Neural cell (in vitro differentiated cells): ENCODE results near the gene IFT122. TPM values are rescaled to one million over a fixed set of nuclear protein-coding genes. Genes with fewer than 3 reads are reported as not detected.

Source experiments
- H2AFZ ChIP-seq: fragments of 200-600, 300-800 bp; sonication (generic), shearing (Covaris generic); 2 replicates; pipeline ENCODE4 v1.6.0; 2014; ENCODE audit warnings: low read depth, mild to moderate bottlenecking, antibody characterized with exemption, low read length, moderate library complexity
- H3F3A ChIP-seq: fragments of 200-600 bp; shearing (Covaris generic); 2 replicates; pipeline ENCODE4 v1.6.1; 2016; ENCODE audit warnings: mild to moderate bottlenecking, moderate library complexity, mixed read lengths, antibody characterized with exemption, low read length; ENCODE audit not compliant: insufficient read depth, poor library complexity, severe bottlenecking
- H3K27ac ChIP-seq: fragments of 200-600, 300-800 bp; sonication (generic), shearing (Covaris generic); 2 replicates; pipeline ENCODE4 v1.5.1; 2014; ENCODE audit warnings: mild to moderate bottlenecking, low read length, moderate library complexity
- H3K27me3 ChIP-seq: fragments of 300-800, 200-600 bp; sonication (generic), shearing (Covaris generic); 2 replicates; pipeline ENCODE4 v1.6.0; 2014; ENCODE audit warnings: mild to moderate bottlenecking, low read depth, low read length, moderate library complexity; ENCODE audit not compliant: insufficient read depth
- H3K36me3 ChIP-seq: fragments of 300-800, 200-600 bp; sonication (generic), shearing (Covaris generic); 2 replicates; pipeline ENCODE4 v1.5.1; 2014; ENCODE audit warnings: mild to moderate bottlenecking, antibody characterized with exemption, low read length, moderate library complexity; ENCODE audit not compliant: insufficient read depth
- H3K4me2 ChIP-seq: fragments of 300-800, 200-600 bp; sonication (generic), shearing (Covaris generic); 2 replicates; pipeline ENCODE4 v1.6.0; 2014; ENCODE audit warnings: mild to moderate bottlenecking, low read length
- H3K4me3 ChIP-seq: fragments of 300-800, 200-600 bp; sonication (generic), shearing (Covaris generic); 2 replicates; pipeline ENCODE4 v1.5.1; 2014; ENCODE audit warnings: mild to moderate bottlenecking, low read length, moderate library complexity
- H3K79me2 ChIP-seq: fragments of 200-600 bp; shearing (Covaris generic); replicated peaks from 2 replicates; pipeline ENCODE4 v1.6.0; 2014; ENCODE audit warnings: mild to moderate bottlenecking, low read length, moderate library complexity; ENCODE audit not compliant: insufficient read depth
- H3K9ac ChIP-seq: fragments of 300-800, 200-600 bp; sonication (generic), shearing (Covaris generic); 2 replicates; pipeline ENCODE4 v1.6.1; 2016; ENCODE audit warnings: mild to moderate bottlenecking, low read length, mixed read lengths
- H3K9me2 ChIP-seq: fragments of 200-600 bp; shearing (Covaris generic); 2 replicates; pipeline ENCODE4 v1.6.1; 2016; ENCODE audit warnings: mild to moderate bottlenecking, low read length, mixed read lengths; ENCODE audit not compliant: insufficient read depth
- H3K9me3 ChIP-seq: fragments of 200-600, 300-800 bp; sonication (generic), shearing (Covaris generic); 2 replicates; pipeline ENCODE4 v1.6.1; 2016; ENCODE audit warnings: mild to moderate bottlenecking, mixed run types, low read length, moderate library complexity, mixed read lengths
- H4K20me1 ChIP-seq: fragments of 200-600 bp; shearing (Covaris generic); 2 replicates; pipeline ENCODE4 v1.6.1; 2016; ENCODE audit warnings: mild to moderate bottlenecking, mixed run types; ENCODE audit not compliant: insufficient read depth
- EP300 ChIP-seq: fragments of 450-650 bp; conservative IDR thresholded peaks from 2 replicates; pipeline ENCODE4 v1.6.1; 2014; ENCODE audit warnings: antibody characterized with exemption, mild to moderate bottlenecking, moderate library complexity; ENCODE audit not compliant: poor library complexity, severe bottlenecking
- EZH2 ChIP-seq: fragments of 200-600, 300-800 bp; shearing (Covaris generic), sonication (generic); IDR thresholded peaks from 2 replicates; pipeline ENCODE4 v1.6.1; 2014; ENCODE audit warnings: antibody characterized with exemption, low read length, borderline replicate concordance, mild to moderate bottlenecking; ENCODE audit not compliant: insufficient read depth, poor library complexity, severe bottlenecking
- MXI1 ChIP-seq: fragments of 450-650 bp; conservative IDR thresholded peaks from 2 replicates; pipeline ENCODE4 v1.6.1; 2014; ENCODE audit warnings: antibody characterized with exemption, mild to moderate bottlenecking; ENCODE audit not compliant: poor library complexity, severe bottlenecking
- POLR2AphosphoS5 ChIP-seq: IDR thresholded peaks from 2 replicates; pipeline ENCODE4 v1.6.1; 2012
- RAD21 ChIP-seq: fragments of 450-650 bp; conservative IDR thresholded peaks from 2 replicates; pipeline ENCODE4 v1.6.1; 2014; ENCODE audit warnings: antibody characterized with exemption, mild to moderate bottlenecking, moderate library complexity
- SMC3 ChIP-seq: fragments of 450-650 bp; conservative IDR thresholded peaks from 2 replicates; pipeline ENCODE4 v1.6.1; 2014; ENCODE audit warnings: antibody characterized with exemption, mild to moderate bottlenecking, moderate library complexity; ENCODE audit not compliant: poor library complexity
- TAF1 ChIP-seq: IDR thresholded peaks from 2 replicates; pipeline ENCODE4 v1.6.1; 2012; ENCODE audit warnings: low read depth
- polyA plus RNA-seq: library from polyadenylated mRNA; depleted of rRNA; stranded (reverse); fragments of >200 nt; gene quantifications from 2 replicates; pipeline ENCODE4 v1.2.3, GENCODE V29; 2014
- TF ChIP-seq, protein P1 (sequence below): IDR thresholded peaks from 2 replicates; pipeline ENCODE4 v1.6.1; 2012; ENCODE audit warnings: borderline replicate concordance
- TF ChIP-seq, protein P2 (sequence below): fragments of 450-650 bp; IDR thresholded peaks from 2 replicates; pipeline ENCODE4 v1.5.1; 2014; ENCODE audit warnings: antibody characterized with exemption, mild to moderate bottlenecking, moderate library complexity; ENCODE audit not compliant: poor library complexity, severe bottlenecking

Gene IFT122
- polyA plus RNA-seq, 1 donor from 2014 or later, result 28.3 TPM

DNA sequence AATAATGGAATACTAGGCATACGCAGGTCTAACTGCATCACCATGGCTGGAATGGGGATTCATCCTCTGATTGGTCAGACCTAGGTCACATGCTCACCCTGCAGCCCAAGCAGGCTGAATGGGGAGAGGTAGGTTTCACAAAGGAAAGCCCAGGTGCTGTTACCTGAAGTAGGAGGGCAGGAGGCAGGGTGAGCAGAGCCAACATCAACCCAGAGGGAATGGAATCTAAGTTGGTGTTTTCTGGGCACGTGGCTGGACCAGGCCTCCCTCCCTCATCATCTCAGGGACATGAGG lies 96.3 kb downstream of the IFT122 start:
- Histone ChIP-seq H3K9me3 (no peaks in the 10 kb centered on the region), H3F3A (no peaks in the 10 kb centered on the region), H3K36me3 (no peaks in the 10 kb centered on the region), H3K27ac (no peak overlapping the region), H3K79me2 (no peaks in the 10 kb centered on the region), H3K4me2 (no peak overlapping the region), H2AFZ (no peak overlapping the region), H3K4me3 (no peak overlapping the region), H3K9ac (no peak overlapping the region), H3K9me2 (no peaks in the 10 kb centered on the region), H3K27me3 (no peaks in the 10 kb centered on the region), H4K20me1 (no peaks in the 10 kb centered on the region)
- TF ChIP-seq EZH2 (no peak), SMC3 (no peak), MXI1 (no peak), TAF1 (no peak), RAD21 (no peak), POLR2AphosphoS5 (no peak), EP300 (no peak)
- TF ChIP-seq, protein P1, sequence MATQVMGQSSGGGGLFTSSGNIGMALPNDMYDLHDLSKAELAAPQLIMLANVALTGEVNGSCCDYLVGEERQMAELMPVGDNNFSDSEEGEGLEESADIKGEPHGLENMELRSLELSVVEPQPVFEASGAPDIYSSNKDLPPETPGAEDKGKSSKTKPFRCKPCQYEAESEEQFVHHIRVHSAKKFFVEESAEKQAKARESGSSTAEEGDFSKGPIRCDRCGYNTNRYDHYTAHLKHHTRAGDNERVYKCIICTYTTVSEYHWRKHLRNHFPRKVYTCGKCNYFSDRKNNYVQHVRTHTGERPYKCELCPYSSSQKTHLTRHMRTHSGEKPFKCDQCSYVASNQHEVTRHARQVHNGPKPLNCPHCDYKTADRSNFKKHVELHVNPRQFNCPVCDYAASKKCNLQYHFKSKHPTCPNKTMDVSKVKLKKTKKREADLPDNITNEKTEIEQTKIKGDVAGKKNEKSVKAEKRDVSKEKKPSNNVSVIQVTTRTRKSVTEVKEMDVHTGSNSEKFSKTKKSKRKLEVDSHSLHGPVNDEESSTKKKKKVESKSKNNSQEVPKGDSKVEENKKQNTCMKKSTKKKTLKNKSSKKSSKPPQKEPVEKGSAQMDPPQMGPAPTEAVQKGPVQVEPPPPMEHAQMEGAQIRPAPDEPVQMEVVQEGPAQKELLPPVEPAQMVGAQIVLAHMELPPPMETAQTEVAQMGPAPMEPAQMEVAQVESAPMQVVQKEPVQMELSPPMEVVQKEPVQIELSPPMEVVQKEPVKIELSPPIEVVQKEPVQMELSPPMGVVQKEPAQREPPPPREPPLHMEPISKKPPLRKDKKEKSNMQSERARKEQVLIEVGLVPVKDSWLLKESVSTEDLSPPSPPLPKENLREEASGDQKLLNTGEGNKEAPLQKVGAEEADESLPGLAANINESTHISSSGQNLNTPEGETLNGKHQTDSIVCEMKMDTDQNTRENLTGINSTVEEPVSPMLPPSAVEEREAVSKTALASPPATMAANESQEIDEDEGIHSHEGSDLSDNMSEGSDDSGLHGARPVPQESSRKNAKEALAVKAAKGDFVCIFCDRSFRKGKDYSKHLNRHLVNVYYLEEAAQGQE, result no peak
- TF ChIP-seq, protein P2, sequence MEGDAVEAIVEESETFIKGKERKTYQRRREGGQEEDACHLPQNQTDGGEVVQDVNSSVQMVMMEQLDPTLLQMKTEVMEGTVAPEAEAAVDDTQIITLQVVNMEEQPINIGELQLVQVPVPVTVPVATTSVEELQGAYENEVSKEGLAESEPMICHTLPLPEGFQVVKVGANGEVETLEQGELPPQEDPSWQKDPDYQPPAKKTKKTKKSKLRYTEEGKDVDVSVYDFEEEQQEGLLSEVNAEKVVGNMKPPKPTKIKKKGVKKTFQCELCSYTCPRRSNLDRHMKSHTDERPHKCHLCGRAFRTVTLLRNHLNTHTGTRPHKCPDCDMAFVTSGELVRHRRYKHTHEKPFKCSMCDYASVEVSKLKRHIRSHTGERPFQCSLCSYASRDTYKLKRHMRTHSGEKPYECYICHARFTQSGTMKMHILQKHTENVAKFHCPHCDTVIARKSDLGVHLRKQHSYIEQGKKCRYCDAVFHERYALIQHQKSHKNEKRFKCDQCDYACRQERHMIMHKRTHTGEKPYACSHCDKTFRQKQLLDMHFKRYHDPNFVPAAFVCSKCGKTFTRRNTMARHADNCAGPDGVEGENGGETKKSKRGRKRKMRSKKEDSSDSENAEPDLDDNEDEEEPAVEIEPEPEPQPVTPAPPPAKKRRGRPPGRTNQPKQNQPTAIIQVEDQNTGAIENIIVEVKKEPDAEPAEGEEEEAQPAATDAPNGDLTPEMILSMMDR, result no peak

DNA sequence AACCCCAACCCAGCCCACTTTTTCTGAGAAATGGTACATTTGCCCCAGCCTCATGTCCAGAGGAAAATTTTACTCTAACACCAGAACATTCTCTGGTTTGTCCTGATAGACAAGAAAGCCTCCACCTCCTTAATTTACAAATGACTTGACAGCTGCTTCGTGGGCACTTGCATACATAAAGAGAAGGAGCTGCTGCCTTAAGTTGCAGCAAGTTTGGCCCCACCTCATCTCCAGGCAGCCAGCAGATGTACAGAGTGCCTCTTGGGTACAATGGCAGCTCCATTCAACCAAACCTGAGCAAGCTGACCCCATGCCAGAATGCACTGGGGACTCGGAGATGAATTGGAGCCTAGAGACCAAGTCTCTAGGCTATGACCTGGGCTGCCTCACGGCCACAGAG lies 96.8 kb downstream of the IFT122 start:
- Histone ChIP-seq H4K20me1 (no peaks in the 10 kb centered on the region), H3K4me3 (no peak overlapping the region), H3K9ac (no peak overlapping the region), H3K4me2 (no peak overlapping the region), H3K9me2 (no peaks in the 10 kb centered on the region), H3K27ac (no peak overlapping the region), H3F3A (no peaks in the 10 kb centered on the region), H3K79me2 (no peaks in the 10 kb centered on the region), H3K27me3 (no peaks in the 10 kb centered on the region), H3K36me3 (no peaks in the 10 kb centered on the region), H2AFZ (no peak overlapping the region), H3K9me3 (no peaks in the 10 kb centered on the region)
- TF ChIP-seq EP300 (no peak), TAF1 (no peak), SMC3 (no peak), RAD21 (no peak), EZH2 (no peak), POLR2AphosphoS5 (no peak), MXI1 (no peak)
- TF ChIP-seq, protein P2, result no peak
- TF ChIP-seq, protein P1, result no peak
